Caco-2 (cell line): ENCODE measurements around the gene SLC2A11. TPM values are rescaled to one million over a fixed set of nuclear protein-coding genes. Genes with fewer than 3 reads are reported as not detected.

Experiments used
- BruUV-seq: library from RNA; stranded (reverse); fragments of 400-500 nt; replicated peaks from 2 replicates; lab custom pipeline; 2021; lab: Mats Ljungman, UMichigan
- CTCF ChIA-PET: fragments of 300-600 bp; sonication (Branson Sonifier 250); formaldehyde crosslinking; loops from one replicate; lab custom pipeline; 2022; ENCODE audit warnings: antibody characterized with exemption; lab: Charles Lee
- POLR2A ChIA-PET: fragments of 300-600 bp; sonication (Branson Sonifier 250); formaldehyde crosslinking; loops from one replicate; lab custom pipeline; 2022; ENCODE audit warnings: antibody characterized with exemption; lab: Charles Lee
- DNase-seq, 2 experiments: peaks; one replicate each; pipeline versions ENCODE4 v3.0.0 to v3.0.0-alpha.2; 2020 to 2022
- H3K27me3 ChIP-seq: replicated peaks from 2 replicates; pipeline ENCODE4 v1.6.0; 2011; ENCODE audit warnings: low read length; ENCODE audit not compliant: control insufficient read depth, insufficient read depth
- H3K36me3 ChIP-seq: 2 replicates; pipeline ENCODE4 v1.5.1; 2011; ENCODE audit warnings: low read length; ENCODE audit not compliant: control insufficient read depth, insufficient read depth
- H3K4me1 ChIP-seq: fragments of 250-450 bp; sonication (Bioruptor Pico); 2 replicates; pipeline ENCODE4 v1.5.1; 2020; ENCODE audit warnings: mild to moderate bottlenecking
- H3K4me3 ChIP-seq: 2 replicates; pipeline ENCODE4 v1.5.1; 2011; ENCODE audit warnings: low read depth, mild to moderate bottlenecking, control low read depth, low read length
- H3K9me3 ChIP-seq: fragments of 250-450 bp; sonication (Bioruptor Pico); 2 replicates; pipeline ENCODE4 v1.5.1; 2020; ENCODE audit warnings: mild to moderate bottlenecking, moderate library complexity
- H3K27ac Mint-ChIP-seq: one replicate; pipeline ENCODE4 v1.8.0; 2022; ENCODE audit warnings: mixed read lengths; ENCODE audit not compliant: unreplicated experiment
- H3K27me3 Mint-ChIP-seq: one replicate; pipeline ENCODE4 v1.8.0; 2022; ENCODE audit warnings: mixed read lengths; ENCODE audit not compliant: insufficient read depth, unreplicated experiment
- H3K36me3 Mint-ChIP-seq: one replicate; pipeline ENCODE4 v1.8.0; 2022; ENCODE audit warnings: mild to moderate bottlenecking, mixed read lengths; ENCODE audit not compliant: insufficient read depth, unreplicated experiment
- H3K4me1 Mint-ChIP-seq: one replicate; pipeline ENCODE4 v1.8.0; 2022; ENCODE audit warnings: low read depth, mixed read lengths; ENCODE audit not compliant: unreplicated experiment
- H3K4me3 Mint-ChIP-seq: one replicate; pipeline ENCODE4 v1.8.0; 2022; ENCODE audit warnings: mild to moderate bottlenecking, moderate library complexity, mixed read lengths; ENCODE audit not compliant: unreplicated experiment
- H3K9me3 Mint-ChIP-seq: one replicate; pipeline ENCODE4 v1.8.0; 2022; ENCODE audit warnings: mixed read lengths; ENCODE audit not compliant: unreplicated experiment
- intact Hi-C: fragments of 100-400 bp; cut with micrococcal nuclease; formaldehyde crosslinking; loops from one replicate; pipeline ENCODE4 v1.10.0; 2022; ENCODE audit not compliant: unreplicated experiment
- total RNA-seq: library from RNA; stranded (reverse); gene quantifications from 2 replicates; pipeline ENCODE4 v1.2.3, GENCODE V29; 2022
- TF ChIP-seq, protein P1 (sequence below), 2 experiments: fragments of 200-600 bp in 1 of 2; IDR thresholded peaks; 1 replicate in 1 of 2; 2 replicates in 1 of 2; pipeline versions ENCODE4 v1.5.1 to v1.8.0; 2011 to 2022; ENCODE audit warnings: antibody characterized with exemption in 1 of 2, control low read depth in 1 of 2, inconsistent platforms in 1 of 2, low read depth in 1 of 2, low read length in 1 of 2, mild to moderate bottlenecking in 1 of 2, moderate library complexity in 1 of 2; ENCODE audit not compliant: insufficient read depth in 1 of 2, severe bottlenecking in 1 of 2, unreplicated experiment in 1 of 2

SLC2A11 gene
- total RNA-seq, 1 experiment from 2014 or later = 32.4 TPM

DNA sequence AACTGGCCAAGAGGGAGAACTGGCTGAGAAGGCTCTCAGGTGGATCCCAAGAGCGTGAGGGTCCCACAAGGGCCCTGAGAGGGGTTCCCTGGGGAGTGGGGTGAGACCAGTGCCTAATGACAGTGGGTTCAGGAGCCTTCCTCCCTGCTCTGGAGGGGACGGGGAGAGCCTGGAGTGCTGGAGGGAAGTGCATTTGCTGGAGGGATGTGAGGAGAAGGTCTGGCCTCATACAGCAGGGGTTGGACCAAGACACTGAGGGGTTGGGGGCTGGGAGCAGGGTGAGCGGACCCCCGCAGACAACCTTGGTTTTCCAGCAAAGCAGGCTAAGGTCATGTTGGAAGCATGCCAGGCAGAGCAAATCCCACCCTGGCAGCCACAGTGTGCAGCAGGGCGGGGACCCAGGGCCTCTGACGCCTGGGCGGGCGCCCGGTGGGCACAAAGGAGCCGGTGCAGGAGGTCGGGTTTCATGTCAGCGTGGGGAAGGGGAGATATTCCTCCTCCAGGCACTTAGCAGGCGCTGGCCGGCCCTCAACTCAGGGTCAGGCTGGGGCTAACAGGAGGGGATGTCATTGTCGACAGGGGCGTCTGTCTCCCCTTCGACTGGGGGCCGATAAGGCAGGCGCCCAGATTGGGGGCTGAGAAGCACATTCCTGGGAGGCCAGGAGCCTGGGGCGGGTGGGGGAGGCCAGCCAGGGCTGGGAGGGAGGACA lies 15.8 kb upstream of the SLC2A11 start:
- ChIA-PET POLR2A (no interaction called here), CTCF (no interaction called here)

DNA sequence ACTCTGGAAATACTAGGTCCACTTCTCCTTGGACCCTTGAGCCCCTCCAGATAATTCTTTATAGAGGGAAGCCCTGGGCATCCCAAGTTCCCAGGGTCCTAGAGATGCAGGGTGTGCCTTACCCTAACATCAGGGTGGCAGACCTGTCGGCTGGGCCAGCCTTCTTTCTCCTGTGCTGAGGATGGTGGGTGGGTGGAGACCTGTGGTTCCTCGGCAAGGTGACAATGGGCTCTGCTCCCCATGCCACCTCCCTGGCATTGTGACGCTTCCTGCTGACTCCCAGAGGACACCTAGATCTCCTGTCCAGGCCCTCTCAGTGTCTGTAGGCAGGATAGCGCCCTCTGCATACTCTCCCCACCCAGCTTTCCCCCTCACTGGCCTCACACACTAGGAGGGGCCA lies 15.1 kb upstream of the SLC2A11 start:
- Histone ChIP-seq H3K4me3 (no peak overlapping the region), H3K27me3 (no peaks in the 10 kb centered on the region), H3K9me3 (no peaks in the 10 kb centered on the region), H3K36me3 (no peaks in the 10 kb centered on the region), H3K4me1 (no peaks in the 10 kb centered on the region)
- Mint-ChIP-seq H3K4me1 (peaks cover 7% of the 10 kb centered on the region), H3K27me3 (no peaks in the 10 kb centered on the region), H3K27ac (no peak overlapping the region), H3K36me3 (peaks cover 23% of the 10 kb centered on the region), H3K9me3 (no peaks in the 10 kb centered on the region), H3K4me3 (no peak overlapping the region)
- BruUV-seq = no TSS peak
- ChIA-PET POLR2A (no interaction called here), CTCF (no interaction called here)
- TF ChIP-seq, protein P1, sequence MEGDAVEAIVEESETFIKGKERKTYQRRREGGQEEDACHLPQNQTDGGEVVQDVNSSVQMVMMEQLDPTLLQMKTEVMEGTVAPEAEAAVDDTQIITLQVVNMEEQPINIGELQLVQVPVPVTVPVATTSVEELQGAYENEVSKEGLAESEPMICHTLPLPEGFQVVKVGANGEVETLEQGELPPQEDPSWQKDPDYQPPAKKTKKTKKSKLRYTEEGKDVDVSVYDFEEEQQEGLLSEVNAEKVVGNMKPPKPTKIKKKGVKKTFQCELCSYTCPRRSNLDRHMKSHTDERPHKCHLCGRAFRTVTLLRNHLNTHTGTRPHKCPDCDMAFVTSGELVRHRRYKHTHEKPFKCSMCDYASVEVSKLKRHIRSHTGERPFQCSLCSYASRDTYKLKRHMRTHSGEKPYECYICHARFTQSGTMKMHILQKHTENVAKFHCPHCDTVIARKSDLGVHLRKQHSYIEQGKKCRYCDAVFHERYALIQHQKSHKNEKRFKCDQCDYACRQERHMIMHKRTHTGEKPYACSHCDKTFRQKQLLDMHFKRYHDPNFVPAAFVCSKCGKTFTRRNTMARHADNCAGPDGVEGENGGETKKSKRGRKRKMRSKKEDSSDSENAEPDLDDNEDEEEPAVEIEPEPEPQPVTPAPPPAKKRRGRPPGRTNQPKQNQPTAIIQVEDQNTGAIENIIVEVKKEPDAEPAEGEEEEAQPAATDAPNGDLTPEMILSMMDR (IDR thresholded peaks at IDR 0.05; ENCODE audit: insufficient read depth in 1 of 2, low read depth in 1 of 2, low read length in 1 of 2, severe bottlenecking in 1 of 2, unreplicated experiment in 1 of 2) = no peak
- DNase-seq = no peak
- intact Hi-C loops = no loop called here

More for the DNA sequence above, 15.8 kb upstream of the SLC2A11 start:
- Histone ChIP-seq H3K4me3 (no peak overlapping the region), H3K27me3 (no peaks in the 10 kb centered on the region), H3K36me3 (no peaks in the 10 kb centered on the region), H3K4me1 (no peaks in the 10 kb centered on the region), H3K9me3 (no peaks in the 10 kb centered on the region)
- peaks cover 30% of the 10 kb centered on the region for H3K36me3 Mint-ChIP-seq
- no peak for DNase-seq
- H3K27ac Mint-ChIP-seq = no peak overlapping the region
- no peak overlapping the region for H3K4me3 Mint-ChIP-seq
- BruUV-seq = no TSS peak
- no peaks in the 10 kb centered on the region for H3K9me3 Mint-ChIP-seq
- intact Hi-C loops = no loop called here
- TF ChIP-seq, protein P1 (IDR thresholded peaks at IDR 0.05; ENCODE audit: insufficient read depth in 1 of 2, low read depth in 1 of 2, low read length in 1 of 2, severe bottlenecking in 1 of 2, unreplicated experiment in 1 of 2) = no peak
- H3K4me1 Mint-ChIP-seq = peaks cover 7% of the 10 kb centered on the region
- H3K27me3 Mint-ChIP-seq = no peaks in the 10 kb centered on the region

DNA sequence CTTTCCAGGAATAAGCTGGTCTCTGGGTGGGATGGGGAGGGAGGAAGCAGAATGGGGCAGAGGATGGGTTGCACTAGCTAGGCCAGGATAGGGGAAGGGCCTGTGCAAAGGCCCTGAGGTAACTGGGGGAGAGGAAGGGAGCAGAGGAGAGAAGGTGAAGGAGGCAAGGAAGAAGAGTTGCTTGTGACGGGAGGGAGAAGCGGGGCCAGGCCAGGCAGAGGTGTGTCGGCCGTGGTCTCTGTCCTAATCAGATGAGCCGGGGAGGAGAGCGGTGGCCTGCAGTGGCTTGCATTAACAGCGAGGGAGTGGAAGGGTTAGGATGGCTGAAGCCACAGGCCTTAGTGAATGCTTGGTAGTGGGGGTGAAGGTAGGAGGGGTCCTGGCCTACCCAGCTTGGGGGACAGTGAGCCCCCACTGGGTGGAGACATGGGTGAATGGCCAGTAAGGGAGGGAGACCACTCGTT lies 12.9 kb upstream of the SLC2A11 start:
- DNase-seq = no peak
- Mint-ChIP-seq H3K9me3 (no peaks in the 10 kb centered on the region), H3K4me1 (no peaks in the 10 kb centered on the region), H3K27ac (no peak overlapping the region), H3K36me3 (peaks cover 1% of the 10 kb centered on the region), H3K4me3 (no peak overlapping the region), H3K27me3 (no peaks in the 10 kb centered on the region)
- intact Hi-C loops = loop anchor here (5.0 kb wide), 1 partner anchor 302 kb away; no protein-coding TSS in a partner anchor
- H3K27me3 ChIP-seq = no peaks in the 10 kb centered on the region
- BruUV-seq = no TSS peak
- ChIA-PET CTCF (no interaction called here), POLR2A (interaction anchor here (0.6 kb wide), 1 partner anchor 13 kb away, joined by 3 read pairs; no protein-coding TSS in a partner anchor)
- H3K36me3 ChIP-seq = no peaks in the 10 kb centered on the region
- H3K4me3 ChIP-seq = no peak overlapping the region
- no peaks in the 10 kb centered on the region for H3K9me3 ChIP-seq
- peaks cover 8% of the 10 kb centered on the region for H3K4me1 ChIP-seq
- TF ChIP-seq, protein P1 (IDR thresholded peaks at IDR 0.05; ENCODE audit: insufficient read depth in 1 of 2, low read depth in 1 of 2, low read length in 1 of 2, severe bottlenecking in 1 of 2, unreplicated experiment in 1 of 2) = no peak
